ENCODE results near the gene RABL2A. TPM values are rescaled to one million over a fixed set of nuclear protein-coding genes. Genes with fewer than 3 reads are reported as not detected.
A peak's percentile ranks its signal among the peaks of the same experiment; 100 is the strongest.
"Not testable (repeated sequence)": the region's sequence is repeated elsewhere in the genome, so short reads cannot be mapped to it uniquely, and the experiment has no call there.

RABL2A gene
- total RNA-seq, 1 donor from 2014 or later: 17.0 TPM

GRCh38 chr2:113597572-113597971, 29.5 kb upstream of the RABL2A start:
- not testable (repeated sequence) for H3K4me1 Mint-ChIP-seq (ENCODE audit: low read depth, unreplicated experiment); H3K27me3 Mint-ChIP-seq (ENCODE audit: unreplicated experiment); H3K9me3 Mint-ChIP-seq (ENCODE audit: unreplicated experiment); H3K36me3 Mint-ChIP-seq (ENCODE audit: unreplicated experiment); H3K27ac Mint-ChIP-seq (ENCODE audit: unreplicated experiment); H3K4me3 Mint-ChIP-seq (ENCODE audit: unreplicated experiment)
- DNase-seq: peak; percentile 36

DNA sequence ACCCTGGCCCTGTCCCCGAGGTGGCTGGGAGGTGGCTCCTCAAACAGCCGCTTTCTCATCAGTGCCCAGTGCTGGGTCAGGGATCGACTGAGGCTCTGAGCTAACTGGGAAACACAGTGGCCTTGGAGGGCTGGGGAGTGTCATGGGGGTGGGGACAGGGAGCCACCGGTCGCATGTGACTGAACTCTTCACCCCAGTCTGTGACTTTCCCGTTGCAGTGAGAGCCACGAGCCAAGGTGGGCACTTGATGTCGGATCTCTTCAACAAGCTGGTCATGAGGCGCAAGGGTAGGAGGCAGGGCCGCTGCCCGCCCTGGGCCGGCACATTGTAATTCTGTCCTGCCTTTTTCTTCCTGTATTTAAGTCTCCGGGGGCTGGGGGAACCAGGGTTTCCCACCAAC, 28.9 kb upstream of the RABL2A start:
- not testable (repeated sequence) for H3K27ac Mint-ChIP-seq (ENCODE audit: unreplicated experiment); H3K4me3 Mint-ChIP-seq (ENCODE audit: unreplicated experiment); H3K36me3 Mint-ChIP-seq (ENCODE audit: unreplicated experiment); H3K27me3 Mint-ChIP-seq (ENCODE audit: unreplicated experiment); H3K9me3 Mint-ChIP-seq (ENCODE audit: unreplicated experiment); DNase-seq; H3K4me1 Mint-ChIP-seq (ENCODE audit: low read depth, unreplicated experiment)

- not testable (repeated sequence) for H3K27ac Mint-ChIP-seq (ENCODE audit: unreplicated experiment); H3K4me3 Mint-ChIP-seq (ENCODE audit: unreplicated experiment); H3K4me1 Mint-ChIP-seq (ENCODE audit: low read depth, unreplicated experiment); H3K27me3 Mint-ChIP-seq (ENCODE audit: unreplicated experiment); H3K36me3 Mint-ChIP-seq (ENCODE audit: unreplicated experiment); DNase-seq; H3K9me3 Mint-ChIP-seq (ENCODE audit: unreplicated experiment)
Measured at GRCh38 chr2:113598738-113599137, 28.3 kb upstream of the RABL2A start.

GRCh38 chr2:113599208-113599607, 27.9 kb upstream of the RABL2A start:
- H3K4me1 Mint-ChIP-seq (ENCODE audit: low read depth, unreplicated experiment); H3K4me3 Mint-ChIP-seq (ENCODE audit: unreplicated experiment); H3K9me3 Mint-ChIP-seq (ENCODE audit: unreplicated experiment); H3K36me3 Mint-ChIP-seq (ENCODE audit: unreplicated experiment); H3K27ac Mint-ChIP-seq (ENCODE audit: unreplicated experiment); H3K27me3 Mint-ChIP-seq (ENCODE audit: unreplicated experiment); DNase-seq: not testable (repeated sequence)

- not testable (repeated sequence) for H3K36me3 Mint-ChIP-seq (ENCODE audit: unreplicated experiment); H3K27ac Mint-ChIP-seq (ENCODE audit: unreplicated experiment); H3K27me3 Mint-ChIP-seq (ENCODE audit: unreplicated experiment); H3K4me1 Mint-ChIP-seq (ENCODE audit: low read depth, unreplicated experiment); H3K9me3 Mint-ChIP-seq (ENCODE audit: unreplicated experiment)
- peak; percentile 73 for TF ChIP-seq CTCF (IDR thresholded peaks at IDR 0.05; ENCODE audit: partially characterized antibody, unreplicated experiment)
- H3K4me3 Mint-ChIP-seq (ENCODE audit: unreplicated experiment): peak overlapping the region; percentile 49
- DNase-seq: peak; percentile 80
Measured at GRCh38 chr2:113602040-113602769, 24.9 kb upstream of the RABL2A start.

- H3K9me3 Mint-ChIP-seq (ENCODE audit: unreplicated experiment): no peaks in the 10 kb centered on the region
- H3K27ac Mint-ChIP-seq (ENCODE audit: unreplicated experiment): no peak overlapping the region
- no peak for DNase-seq
- H3K27me3 Mint-ChIP-seq (ENCODE audit: unreplicated experiment): no peaks in the 10 kb centered on the region
- no peaks in the 10 kb centered on the region for H3K36me3 Mint-ChIP-seq (ENCODE audit: unreplicated experiment)
- no peak for TF ChIP-seq CTCF (IDR thresholded peaks at IDR 0.05; ENCODE audit: partially characterized antibody, unreplicated experiment)
- H3K4me3 Mint-ChIP-seq (ENCODE audit: unreplicated experiment): peak overlapping the region; percentile 75
- no peaks in the 10 kb centered on the region for H3K4me1 Mint-ChIP-seq (ENCODE audit: low read depth, unreplicated experiment)
Measured at GRCh38 chr2:113602869-113603466, 24.1 kb upstream of the RABL2A start.

GRCh38 chr2:113603467-113604084, 23.5 kb upstream of the RABL2A start:
- H3K27ac Mint-ChIP-seq (ENCODE audit: unreplicated experiment); H3K36me3 Mint-ChIP-seq (ENCODE audit: unreplicated experiment); H3K4me1 Mint-ChIP-seq (ENCODE audit: low read depth, unreplicated experiment); H3K9me3 Mint-ChIP-seq (ENCODE audit: unreplicated experiment); H3K27me3 Mint-ChIP-seq (ENCODE audit: unreplicated experiment): not testable (repeated sequence)
- peak overlapping the region; percentile 75 for H3K4me3 Mint-ChIP-seq (ENCODE audit: unreplicated experiment)
- peak; percentile 68 for DNase-seq

Data from glutamatergic neuron (in vitro differentiated cells).